Stimulated activated CD8-positive, alpha-beta memory T cell treated with anti-CD3 and anti-CD28 coated beads, Interleukin-15, amount 100 ng/mL, for 24 hours (primary cell): Measurements from ENCODE around the gene ACBD6.

Source experiments
- DNase-seq: peaks from one replicate; pipeline ENCODE4 v3.0.0-alpha.2; 2020; ENCODE audit warnings: low read depth

Gene ACBD6

DNA sequence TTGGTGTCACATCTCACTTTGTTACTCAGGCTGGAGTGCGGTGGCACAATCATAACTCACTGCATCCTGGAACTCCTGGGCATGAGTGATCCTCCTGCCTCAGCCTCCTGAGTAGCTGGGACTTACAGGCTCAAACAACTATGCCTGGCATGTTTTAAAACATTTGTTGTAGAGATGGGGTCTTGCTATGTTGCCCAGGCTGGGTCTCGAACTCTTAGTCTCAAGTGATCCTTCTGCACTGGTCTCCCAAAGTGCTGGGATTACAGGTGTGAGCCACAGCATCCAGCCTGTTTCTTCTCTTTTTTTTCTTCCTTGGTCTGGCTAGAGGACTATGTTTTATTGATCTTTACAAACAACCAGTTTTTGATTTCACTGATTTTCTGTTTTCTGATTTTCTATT lies 207.7 kb downstream of the ACBD6 start:
- DNase-seq, result no peak

DNA sequence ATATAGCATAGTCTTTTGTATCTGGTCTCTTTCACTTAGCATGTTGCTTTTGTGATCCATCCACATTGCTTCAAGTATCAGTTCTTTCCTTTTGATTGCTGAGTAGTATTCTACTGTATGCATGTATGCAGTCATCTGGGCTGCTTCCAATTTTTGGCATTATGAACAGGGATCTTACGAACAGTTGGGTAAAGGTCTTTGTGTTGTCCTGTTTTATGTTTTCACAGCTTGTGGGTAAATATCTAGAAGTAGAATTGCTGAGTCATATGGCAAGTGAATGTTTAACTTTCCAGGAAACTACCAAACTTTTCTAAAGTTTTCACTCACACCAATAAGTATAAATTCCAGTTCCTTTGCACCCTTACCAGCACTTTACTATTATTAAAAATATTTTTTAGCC lies 211.4 kb downstream of the ACBD6 start:
- DNase-seq, result no peak

DNA sequence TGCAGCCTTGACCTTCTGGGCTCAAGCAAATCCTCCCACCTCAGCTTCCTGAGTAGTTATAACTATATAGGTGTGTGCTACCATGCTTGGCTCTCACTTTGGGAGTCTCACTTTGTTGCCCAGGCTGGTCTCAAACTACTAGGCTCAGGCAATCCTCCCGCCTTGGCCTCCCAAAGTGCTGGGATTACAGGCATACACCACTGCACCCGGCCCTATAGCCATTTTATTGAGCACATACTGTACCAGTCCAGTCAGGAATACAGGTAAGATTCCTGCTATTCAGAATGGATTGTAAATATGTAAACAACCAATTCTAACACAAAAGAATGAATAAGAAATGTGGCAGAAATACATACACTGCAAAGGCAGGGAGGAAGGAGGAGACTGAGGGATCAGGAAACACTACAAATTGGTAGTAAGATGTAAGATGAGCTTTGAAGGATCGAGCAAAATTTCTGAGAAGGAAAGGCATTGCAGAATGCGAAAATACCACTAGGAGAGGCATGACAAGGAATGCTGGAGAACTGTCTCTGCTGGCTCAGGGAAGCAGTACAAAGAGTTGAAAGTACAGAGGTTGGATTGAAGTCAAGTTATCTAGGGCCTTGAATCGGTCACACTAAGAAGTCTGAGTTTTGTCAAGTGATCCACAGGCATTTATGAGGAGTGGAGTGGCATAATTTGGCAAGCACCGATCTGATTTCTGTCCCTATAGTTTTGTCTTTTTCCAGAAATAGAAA lies 211.9 kb downstream of the ACBD6 start:
- no peak for DNase-seq

DNA sequence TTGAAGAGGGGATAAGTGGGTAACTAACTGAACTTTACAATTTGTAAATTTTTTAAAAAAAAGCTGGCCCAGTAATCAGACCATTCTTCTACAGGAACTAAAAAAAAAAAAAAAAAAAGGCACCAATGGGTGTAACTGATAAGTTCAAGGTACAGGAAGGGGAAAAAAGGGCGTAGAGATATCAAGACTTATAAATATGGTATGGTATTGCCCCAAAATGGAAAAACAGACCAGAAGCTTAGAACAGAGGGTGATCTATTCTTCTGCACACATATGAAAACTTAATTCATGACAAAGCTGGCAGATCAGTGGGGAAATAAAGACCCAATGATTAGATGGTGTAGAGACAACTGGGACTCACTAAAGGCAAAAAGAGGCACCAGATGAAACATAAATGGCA lies 213.4 kb downstream of the ACBD6 start:
- DNase-seq, result no peak

DNA sequence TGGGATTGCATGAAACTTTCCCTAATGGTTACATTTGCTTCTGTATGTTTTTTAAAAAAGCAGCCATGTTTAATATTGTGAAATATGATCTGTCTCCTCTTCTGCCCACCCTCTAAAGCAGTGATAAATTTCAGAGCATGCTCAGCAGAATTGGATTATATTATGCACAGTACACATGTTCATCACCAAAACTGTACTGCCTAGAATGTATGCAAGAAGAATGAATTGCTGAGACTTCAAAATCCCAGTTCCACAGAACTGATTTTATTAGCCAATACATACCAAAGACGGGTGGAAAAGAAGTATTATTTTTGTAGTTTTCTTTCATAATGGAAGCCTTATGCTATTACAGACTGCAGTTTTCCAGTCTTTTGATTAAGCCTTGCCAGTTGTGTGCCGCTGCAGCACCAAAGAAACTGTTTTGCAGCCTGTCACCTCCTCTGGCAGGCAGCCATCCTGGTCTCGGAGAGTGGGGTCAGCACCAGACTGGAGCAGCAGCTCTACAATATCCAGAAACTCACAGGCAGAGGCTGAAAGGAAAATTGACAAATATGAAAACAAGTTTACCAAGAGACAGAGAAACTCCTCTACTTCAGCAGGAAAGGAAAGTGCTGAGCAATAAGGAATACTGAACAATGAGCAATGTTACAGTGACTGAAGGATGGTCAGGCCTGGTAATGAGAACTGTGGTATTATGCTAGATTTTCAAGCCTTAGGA lies 214.2 kb downstream of the ACBD6 start:
- no peak for DNase-seq

DNA sequence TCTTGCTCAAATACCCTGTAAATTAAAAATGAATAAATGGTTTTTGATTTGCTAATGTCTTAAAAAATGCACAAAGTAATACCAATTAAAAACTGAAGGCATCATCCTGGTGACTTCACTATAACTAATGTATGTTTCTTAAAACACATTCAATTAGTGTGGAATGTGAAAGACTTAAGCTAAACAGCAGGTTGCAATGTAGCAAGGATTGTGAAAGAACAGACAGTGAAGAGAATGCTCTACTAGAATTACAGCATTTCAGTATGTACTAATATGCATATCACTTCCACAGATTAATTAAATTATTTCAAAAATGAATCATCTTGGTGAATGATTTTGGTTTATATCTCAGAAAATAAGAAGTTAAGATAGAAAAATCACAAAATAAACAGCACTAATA lies 216.0 kb downstream of the ACBD6 start:
- DNase-seq, result no peak

DNA sequence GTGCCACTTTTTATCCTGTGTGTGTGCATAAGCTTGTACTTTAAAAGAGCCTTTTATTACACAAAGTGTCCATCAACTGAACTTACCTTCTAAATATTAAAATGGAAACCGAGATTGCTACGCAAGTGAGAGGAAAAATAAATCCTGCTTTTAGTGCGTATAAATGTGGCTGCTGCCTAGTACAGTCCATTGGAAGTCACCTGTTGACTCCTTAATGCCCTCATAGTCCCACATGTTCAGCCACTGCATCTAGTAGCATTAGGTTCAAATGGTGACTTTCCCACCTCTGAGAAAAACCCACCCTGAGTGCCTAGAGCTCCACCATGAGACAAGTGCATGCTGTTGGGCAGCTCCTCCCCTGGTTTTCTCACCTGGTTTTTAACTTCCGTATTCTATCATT lies 219.3 kb downstream of the ACBD6 start:
- DNase-seq, result no peak

DNA sequence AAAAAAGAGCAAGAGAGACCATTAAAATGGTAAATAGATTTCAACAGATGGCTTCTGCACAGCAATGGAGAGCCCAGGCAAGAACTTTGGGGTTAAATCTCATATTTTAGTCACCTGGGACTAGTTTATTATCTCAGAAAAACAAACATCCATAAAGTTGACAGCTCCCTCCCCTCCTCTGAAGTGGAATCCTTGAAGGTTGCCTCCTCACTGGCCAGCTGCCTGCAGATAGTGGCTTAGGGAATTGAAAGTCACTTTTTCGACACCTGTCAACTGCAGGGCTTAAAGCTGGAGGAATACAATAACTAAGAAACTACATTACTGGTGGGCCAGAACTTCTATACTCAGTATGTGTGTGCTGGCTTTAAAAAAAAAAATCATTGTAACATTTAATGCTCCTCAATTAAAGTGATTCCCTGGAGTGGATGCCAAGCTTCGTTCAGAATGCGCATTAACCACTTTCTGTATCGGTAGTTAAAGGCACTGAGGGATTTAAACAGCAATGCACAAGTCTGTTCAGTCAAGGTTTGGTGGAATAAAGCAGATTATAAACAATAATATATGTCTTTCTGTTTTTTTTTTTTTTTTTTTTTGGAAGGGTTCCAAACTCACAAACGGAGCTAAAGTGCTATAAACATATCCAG lies 219.9 kb downstream of the ACBD6 start:
- no peak for DNase-seq

DNA sequence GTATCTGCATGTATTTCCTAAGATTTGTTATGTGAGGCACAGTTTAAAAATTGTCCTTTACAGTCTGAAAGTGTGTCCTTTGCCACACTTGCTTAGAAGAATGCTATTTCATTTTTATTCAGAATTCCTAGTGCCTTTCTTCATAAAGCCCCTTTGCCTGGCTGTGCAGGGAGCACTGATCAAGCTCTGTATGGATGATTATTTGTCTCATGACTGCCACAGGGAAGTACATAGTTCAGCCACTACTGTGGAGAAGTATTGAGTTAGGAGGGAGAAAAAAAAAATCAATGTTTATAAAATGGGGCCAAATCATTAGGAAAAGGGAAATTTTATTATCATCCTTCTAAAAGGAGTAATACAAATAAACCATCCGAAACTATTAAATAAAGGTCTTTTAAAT lies 220.9 kb downstream of the ACBD6 start:
- DNase-seq, result no peak

DNA sequence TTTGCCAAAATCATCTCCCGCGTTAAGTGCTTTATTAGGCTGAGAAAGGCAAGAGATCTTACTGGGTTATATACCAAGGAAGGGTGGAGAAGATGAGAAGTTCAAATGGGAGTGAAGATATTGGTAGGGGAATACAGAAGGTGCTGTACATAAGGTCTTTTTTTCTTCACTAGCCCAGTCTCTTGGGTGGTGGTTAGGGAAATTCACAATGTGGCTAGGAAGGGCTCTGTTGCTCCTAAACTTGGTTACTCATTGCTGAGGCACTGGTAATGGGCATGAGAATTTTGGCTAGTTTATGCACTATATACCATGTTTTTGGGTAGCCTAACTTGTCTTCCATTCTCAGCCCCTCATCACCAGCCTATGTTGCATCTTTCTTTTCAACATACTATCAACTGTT lies 221.8 kb downstream of the ACBD6 start:
- no peak for DNase-seq

DNA sequence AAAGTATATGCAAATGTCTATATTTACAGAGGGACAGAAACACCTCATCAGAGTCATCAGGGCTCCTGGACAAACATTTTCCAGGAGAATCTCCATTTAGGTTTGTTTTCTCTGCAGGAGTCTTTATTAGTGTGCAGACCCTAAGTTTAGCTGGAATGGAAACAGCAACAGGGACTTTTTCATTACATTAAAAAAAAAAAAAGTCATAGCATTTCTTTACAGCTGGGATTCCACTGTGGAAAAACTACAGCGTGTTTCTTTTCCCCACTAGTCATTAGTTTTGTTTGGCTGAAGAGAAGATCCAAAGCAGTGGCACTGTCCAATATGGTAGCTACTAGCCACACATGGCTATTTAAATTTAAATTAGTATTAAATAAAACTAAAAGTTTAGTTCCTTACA lies 222.7 kb downstream of the ACBD6 start:
- no peak for DNase-seq

DNA sequence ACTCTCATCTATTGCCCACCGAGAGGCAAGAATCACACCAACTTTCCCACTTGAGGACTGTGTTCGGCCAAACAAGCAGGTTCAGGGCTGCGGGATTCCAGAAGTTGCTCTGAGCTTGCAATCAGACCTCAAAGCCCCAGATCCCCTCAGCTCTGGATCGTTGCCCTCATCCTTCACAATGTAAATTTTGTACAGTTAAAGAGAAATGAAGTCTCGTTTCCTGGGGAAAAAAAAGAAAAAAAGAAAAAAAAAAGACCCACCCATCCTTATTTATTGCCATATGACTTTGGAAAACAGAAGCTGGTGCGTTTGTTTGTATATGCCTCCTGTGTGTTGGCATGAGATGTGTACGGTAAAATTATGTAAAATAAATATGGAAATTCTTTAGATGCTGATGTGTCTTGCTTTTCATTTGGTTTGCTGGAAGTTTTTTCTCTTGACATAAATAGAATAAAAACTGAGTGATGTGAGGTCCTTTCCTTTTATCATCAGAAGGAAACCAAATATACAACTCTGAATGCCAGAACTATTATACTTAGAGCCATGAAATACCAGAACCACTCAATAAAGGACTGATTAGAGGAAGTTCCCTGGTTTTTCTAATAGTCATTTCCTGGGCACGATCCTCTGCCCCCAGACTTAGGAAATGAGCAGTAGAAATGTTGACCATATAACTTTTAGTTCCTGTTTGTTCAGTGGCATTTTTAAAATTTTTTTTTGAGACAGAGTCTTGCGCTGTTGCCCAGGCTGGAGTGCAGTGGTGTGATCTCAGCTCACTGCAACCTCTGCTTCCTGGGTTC lies 223.6 kb downstream of the ACBD6 start:
- no peak for DNase-seq

DNA sequence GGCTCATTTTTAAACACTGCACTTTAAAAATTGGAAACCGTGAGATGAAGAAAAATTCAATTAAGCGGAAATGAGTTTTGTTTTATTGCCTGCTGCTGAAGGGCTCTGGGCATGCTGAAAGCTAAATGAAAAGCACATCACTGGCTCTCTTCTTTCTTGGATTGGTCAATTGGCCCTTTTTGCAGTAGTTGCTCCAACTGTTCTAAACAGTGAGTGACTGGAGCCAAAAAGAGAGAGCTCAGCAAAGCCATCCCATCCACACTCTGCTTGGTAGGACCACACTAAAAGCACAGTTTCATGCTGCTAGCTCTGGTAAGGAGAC lies 224.2 kb downstream of the ACBD6 start:
- no peak for DNase-seq

DNA sequence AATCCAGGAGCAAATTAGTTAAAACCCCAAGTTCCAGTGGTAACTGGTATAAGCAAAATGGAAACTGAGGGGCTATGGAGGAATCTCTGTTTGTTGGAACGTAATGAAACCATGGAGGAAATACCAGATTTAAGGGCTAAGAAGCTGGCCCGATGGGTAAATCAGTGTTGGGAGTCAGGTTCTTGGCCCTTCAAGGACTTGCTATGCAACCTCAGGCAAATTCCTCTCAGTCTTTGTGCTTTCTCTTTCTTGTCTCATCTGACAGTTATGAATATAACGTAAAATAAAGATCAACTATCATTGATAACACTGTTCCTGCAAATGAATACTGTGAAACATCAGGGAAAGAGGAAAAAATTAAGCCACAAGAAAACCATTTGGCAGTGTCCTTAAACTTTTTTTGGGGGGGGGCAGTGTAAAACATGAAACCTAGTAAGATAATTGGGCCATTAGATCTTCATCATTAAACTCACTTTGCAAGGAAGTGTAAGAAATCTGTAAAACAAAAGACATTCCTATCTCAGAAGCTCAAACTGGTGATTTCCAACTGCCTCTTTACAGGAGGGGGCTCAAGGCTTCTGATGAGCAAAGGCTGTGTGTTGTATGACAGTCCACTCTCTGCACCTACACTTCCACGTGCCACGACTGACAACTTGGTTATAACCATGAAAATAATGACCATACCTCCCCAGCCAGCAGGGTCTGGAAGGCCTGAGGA lies 224.7 kb downstream of the ACBD6 start:
- no peak for DNase-seq

DNA sequence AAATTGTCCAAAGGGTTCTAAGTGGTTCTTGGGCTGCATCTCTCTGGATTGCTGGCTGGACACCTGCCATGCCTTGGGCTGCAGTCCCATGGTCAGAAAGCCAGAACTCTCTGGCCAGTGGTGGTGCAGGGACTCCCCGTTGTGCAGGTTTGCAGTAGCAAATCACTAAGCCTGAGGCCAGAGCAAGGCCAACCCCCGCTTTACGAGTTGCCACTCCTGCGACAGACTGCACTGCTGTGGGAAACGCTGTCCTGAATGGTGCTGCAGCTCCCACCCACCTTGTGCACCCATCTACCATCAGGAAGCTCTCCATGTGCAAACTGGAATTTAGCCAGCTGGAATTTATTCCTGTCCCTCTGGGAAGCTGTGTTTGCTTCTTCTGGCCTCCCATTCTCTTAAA lies 226.7 kb downstream of the ACBD6 start:
- DNase-seq, result no peak

DNA sequence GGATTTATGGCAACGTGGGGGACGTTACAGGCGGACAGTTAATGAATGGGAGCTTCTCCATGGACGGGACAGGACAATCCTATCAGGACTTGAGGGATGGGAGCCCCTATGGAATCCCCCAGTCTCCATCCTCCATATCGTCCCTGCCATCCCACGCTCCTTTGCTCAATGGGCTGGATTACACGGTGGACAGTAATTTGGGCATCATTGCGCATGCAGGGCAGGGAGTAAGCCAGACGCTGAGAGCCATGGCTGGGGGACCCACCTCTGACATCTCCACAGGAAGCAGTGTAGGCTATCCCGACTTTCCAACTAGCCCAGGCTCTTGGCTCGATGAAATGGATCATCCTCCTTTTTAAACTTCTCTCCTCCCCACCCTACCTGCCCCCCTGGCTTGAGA lies 228.2 kb downstream of the ACBD6 start:
- no peak for DNase-seq

DNA sequence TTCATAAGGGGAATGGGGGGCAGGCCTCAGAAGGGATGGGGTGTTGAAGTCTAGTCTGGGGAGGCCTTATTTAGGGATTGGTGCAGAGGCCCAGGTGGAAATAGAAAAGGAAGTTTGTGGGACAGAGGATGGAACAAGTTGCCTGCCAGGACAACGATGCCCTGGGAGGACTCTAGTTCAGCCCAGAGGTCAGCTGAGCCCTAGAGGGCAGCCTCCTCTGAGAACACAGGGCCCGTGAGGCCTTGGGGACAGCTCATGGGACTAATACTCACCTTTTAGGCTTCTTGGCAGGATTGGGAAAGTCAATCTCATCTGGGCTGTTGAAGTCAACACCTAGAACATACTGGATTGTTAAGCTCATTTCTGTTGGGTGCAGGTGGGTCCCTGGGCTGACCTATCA lies 229.3 kb downstream of the ACBD6 start:
- no peak for DNase-seq

DNA sequence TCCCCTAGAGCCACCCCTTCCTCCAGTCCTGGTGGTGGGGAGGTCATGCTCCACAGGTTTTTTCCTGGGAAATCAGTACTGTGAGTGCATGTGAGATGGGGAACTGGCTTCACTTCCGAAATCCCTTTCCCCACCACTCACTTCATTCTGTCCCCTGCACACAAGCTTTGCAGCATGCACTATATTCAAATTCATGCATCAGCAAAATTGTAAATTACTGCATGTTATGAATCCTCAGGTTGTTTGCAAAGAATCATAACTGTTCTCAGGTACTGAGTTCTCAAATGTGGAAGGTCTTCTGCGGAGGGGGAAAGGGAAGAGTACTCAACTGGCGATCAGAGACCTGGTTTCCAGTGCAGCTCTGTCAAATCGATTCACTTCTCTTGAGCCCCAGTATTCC lies 230.0 kb downstream of the ACBD6 start:
- no peak for DNase-seq

DNA sequence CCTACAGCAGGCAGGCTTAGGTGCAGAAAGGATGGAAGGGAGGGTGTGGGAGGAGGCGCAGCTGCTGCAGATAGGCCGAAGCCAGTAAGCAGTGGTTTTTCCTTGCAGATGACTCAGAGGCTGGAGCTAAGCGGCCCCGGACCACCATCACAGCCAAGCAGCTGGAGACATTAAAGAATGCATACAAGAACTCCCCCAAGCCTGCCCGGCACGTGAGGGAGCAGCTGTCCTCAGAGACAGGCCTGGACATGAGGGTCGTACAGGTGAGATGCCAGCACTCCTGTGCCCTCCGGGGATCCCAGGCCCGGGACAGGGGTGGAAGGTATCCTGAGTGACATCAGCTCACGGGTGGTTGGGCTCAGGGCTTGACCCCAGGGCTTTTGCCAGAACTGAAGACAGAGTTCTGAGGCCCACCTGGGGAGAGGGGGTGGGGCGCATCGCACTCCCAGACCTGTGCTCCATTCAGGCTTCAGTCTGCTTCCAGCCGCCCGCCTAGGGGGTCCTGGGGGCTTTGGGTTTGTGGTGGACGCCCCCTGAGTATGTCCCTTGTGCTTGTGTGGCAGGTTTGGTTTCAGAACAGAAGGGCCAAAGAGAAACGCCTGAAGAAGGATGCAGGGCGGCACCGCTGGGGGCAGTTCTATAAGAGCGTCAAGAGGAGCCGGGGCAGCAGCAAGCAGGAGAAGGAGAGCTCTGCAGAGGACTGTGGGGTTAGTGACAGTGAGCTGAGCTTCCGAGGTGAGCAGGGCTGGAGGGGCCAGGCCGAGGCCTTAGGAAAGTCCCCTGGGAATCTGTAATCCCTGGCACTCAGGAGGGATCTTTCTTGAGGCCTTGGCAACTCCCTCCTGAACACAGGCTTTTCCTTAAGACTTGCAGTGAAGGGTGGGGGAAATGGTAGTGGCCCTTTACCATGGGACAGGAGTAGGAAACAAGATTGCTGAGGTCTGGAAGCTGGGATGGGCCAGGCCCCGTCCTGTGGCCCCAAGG lies 230.8 kb downstream of the ACBD6 start:
- no peak for DNase-seq

DNA sequence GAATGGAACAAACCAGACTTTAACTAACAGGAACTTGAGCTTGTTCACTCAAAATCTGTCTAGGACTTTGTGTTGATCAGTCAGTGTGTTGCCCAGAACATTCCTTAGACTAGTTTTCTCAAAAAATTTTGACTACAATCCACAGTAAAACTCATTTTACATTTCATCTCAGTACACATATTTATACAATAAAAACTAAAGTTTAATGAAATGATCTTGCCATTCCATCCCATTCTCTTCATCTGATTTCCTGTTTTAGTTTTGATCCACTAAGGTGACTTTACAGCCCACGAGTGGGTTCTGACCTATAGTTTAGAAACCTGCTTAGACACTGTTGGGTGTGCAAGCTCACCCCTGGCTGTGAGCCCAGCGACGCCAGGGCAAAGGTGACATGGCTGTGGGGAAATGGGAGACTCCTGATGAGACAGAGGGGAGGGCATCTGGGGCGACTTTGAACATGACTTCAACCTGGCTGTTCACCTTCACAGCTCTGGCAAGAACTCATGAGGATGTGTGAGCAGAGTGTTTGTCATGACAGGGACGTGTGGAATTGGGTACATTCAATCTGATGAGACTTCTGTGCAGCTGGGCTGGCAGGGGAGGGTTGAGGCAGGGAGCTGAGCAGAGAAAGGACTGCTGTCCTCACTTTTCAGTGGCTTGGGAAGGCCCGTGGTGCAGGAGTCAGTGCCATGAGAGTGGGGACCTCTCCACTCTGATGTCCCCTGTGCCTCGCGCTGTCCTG lies 231.7 kb downstream of the ACBD6 start:
- DNase-seq, result no peak
